ENCODE measurements around the gene NRP2.

GRCh38 chr2:205698286-205699268 lies 16.3 kb downstream of the NRP2 start:
- TF ChIP-seq, protein P1, sequence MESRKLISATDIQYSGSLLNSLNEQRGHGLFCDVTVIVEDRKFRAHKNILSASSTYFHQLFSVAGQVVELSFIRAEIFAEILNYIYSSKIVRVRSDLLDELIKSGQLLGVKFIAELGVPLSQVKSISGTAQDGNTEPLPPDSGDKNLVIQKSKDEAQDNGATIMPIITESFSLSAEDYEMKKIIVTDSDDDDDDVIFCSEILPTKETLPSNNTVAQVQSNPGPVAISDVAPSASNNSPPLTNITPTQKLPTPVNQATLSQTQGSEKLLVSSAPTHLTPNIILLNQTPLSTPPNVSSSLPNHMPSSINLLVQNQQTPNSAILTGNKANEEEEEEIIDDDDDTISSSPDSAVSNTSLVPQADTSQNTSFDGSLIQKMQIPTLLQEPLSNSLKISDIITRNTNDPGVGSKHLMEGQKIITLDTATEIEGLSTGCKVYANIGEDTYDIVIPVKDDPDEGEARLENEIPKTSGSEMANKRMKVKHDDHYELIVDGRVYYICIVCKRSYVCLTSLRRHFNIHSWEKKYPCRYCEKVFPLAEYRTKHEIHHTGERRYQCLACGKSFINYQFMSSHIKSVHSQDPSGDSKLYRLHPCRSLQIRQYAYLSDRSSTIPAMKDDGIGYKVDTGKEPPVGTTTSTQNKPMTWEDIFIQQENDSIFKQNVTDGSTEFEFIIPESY (IDR thresholded peaks at IDR 0.05): no peak
- TF ChIP-seq MAX (IDR thresholded peaks at IDR 0.05): no peak
- TF ChIP-seq CTCF (IDR thresholded peaks at IDR 0.05; ENCODE audit: low read depth, low read length, missing input control): no peak
- TF ChIP-seq FOXA1 (IDR thresholded peaks at IDR 0.05): no peak
- TF ChIP-seq SP1 (IDR thresholded peaks at IDR 0.05): no peak
- TF ChIP-seq REST (IDR thresholded peaks at IDR 0.05): no peak
- TF ChIP-seq RXRA (IDR thresholded peaks at IDR 0.05): no peak
- no peak for TF ChIP-seq NR2F2 (IDR thresholded peaks at IDR 0.05)
- no peak for TF ChIP-seq TAF1 (conservative IDR thresholded peaks at IDR 0.05)
- TF ChIP-seq YY1 (IDR thresholded peaks at IDR 0.05): no peak
- no peak for TF ChIP-seq GABPA (IDR thresholded peaks at IDR 0.05 in 1 of 2, conservative IDR thresholded peaks at IDR 0.05 in 1 of 2)
- no peak for TF ChIP-seq ATF3 (IDR thresholded peaks at IDR 0.05)
